ENCODE measurements around the gene ADAMTSL3. TPM values are rescaled to one million over a fixed set of nuclear protein-coding genes. Genes with fewer than 3 reads are reported as not detected.

ADAMTSL3 gene
- total RNA-seq, 1 experiment from 2014 or later, result 0.07 TPM

DNA sequence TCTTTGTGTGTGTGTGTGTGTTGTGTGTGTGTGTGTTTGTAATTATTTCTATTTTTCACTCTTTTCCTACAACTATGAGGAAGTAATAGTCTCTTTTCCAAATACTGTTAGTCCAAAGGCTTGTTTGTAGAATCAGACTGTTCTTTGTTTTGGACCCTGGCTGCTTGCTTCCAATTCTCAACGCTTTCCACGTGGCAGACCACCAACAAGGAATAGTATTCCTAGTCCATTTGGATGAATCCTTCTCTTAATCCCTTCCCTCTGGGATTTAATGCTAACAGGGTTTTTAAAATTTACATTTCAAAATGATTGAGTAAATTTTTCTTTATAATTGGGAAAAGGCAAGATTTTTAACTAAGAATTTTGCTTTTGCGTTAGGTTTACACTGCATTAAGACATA is 62.7 kb downstream of the ADAMTSL3 start:
- intact Hi-C loops (cut with micrococcal nuclease; ENCODE audit: unreplicated experiment), result no loop called here
- Mint-ChIP-seq H3K36me3 (ENCODE audit: insufficient read depth, unreplicated experiment) (no peaks in the 10 kb centered on the region), H3K4me1 (ENCODE audit: low read depth, unreplicated experiment) (no peaks in the 10 kb centered on the region), H3K27ac (ENCODE audit: unreplicated experiment) (no peak overlapping the region), H3K4me3 (ENCODE audit: unreplicated experiment) (no peak overlapping the region), H3K9me3 (ENCODE audit: unreplicated experiment) (no peaks in the 10 kb centered on the region), H3K27me3 (ENCODE audit: insufficient read depth, unreplicated experiment) (peaks cover 11% of the 10 kb centered on the region)
- Histone ChIP-seq H3K9me3 (no peaks in the 10 kb centered on the region), H3K27me3 (replicated peaks; ENCODE audit: control insufficient read depth, insufficient read depth, low read length) (no peaks in the 10 kb centered on the region), H3K4me3 (ENCODE audit: low read depth, low read length) (no peak overlapping the region), H3K36me3 (ENCODE audit: control insufficient read depth, insufficient read depth, low read length) (no peaks in the 10 kb centered on the region), H3K4me1 (no peaks in the 10 kb centered on the region)
- TF ChIP-seq, protein P1, sequence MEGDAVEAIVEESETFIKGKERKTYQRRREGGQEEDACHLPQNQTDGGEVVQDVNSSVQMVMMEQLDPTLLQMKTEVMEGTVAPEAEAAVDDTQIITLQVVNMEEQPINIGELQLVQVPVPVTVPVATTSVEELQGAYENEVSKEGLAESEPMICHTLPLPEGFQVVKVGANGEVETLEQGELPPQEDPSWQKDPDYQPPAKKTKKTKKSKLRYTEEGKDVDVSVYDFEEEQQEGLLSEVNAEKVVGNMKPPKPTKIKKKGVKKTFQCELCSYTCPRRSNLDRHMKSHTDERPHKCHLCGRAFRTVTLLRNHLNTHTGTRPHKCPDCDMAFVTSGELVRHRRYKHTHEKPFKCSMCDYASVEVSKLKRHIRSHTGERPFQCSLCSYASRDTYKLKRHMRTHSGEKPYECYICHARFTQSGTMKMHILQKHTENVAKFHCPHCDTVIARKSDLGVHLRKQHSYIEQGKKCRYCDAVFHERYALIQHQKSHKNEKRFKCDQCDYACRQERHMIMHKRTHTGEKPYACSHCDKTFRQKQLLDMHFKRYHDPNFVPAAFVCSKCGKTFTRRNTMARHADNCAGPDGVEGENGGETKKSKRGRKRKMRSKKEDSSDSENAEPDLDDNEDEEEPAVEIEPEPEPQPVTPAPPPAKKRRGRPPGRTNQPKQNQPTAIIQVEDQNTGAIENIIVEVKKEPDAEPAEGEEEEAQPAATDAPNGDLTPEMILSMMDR (IDR thresholded peaks at IDR 0.05; ENCODE audit: insufficient read depth in 1 of 2, low read depth in 1 of 2, low read length in 1 of 2, severe bottlenecking in 1 of 2, unreplicated experiment in 1 of 2), result no peak
- ChIA-PET POLR2A (no interaction called here), CTCF (no interaction called here)
- no TSS peak for BruUV-seq (replicated peaks)
- DNase-seq, result no peak

- intact Hi-C loops (cut with micrococcal nuclease; ENCODE audit: unreplicated experiment), result no loop called here
- ChIA-PET POLR2A (no interaction called here), CTCF (no interaction called here)
- Mint-ChIP-seq H3K27ac (ENCODE audit: unreplicated experiment) (no peak overlapping the region), H3K9me3 (ENCODE audit: unreplicated experiment) (no peaks in the 10 kb centered on the region), H3K4me1 (ENCODE audit: low read depth, unreplicated experiment) (no peaks in the 10 kb centered on the region), H3K36me3 (ENCODE audit: insufficient read depth, unreplicated experiment) (no peaks in the 10 kb centered on the region), H3K27me3 (ENCODE audit: insufficient read depth, unreplicated experiment) (peaks cover 11% of the 10 kb centered on the region), H3K4me3 (ENCODE audit: unreplicated experiment) (no peak overlapping the region)
- H3K9me3 ChIP-seq, result no peaks in the 10 kb centered on the region
- TF ChIP-seq, protein P1 (IDR thresholded peaks at IDR 0.05; ENCODE audit: insufficient read depth in 1 of 2, low read depth in 1 of 2, low read length in 1 of 2, severe bottlenecking in 1 of 2, unreplicated experiment in 1 of 2), result no peak
- no peaks in the 10 kb centered on the region for H3K36me3 ChIP-seq (ENCODE audit: control insufficient read depth, insufficient read depth, low read length)
- BruUV-seq (replicated peaks), result no TSS peak
- H3K4me3 ChIP-seq (ENCODE audit: low read depth, low read length), result no peak overlapping the region
- H3K27me3 ChIP-seq (replicated peaks; ENCODE audit: control insufficient read depth, insufficient read depth, low read length), result no peaks in the 10 kb centered on the region
- no peak for DNase-seq
- H3K4me1 ChIP-seq, result no peaks in the 10 kb centered on the region
Measured at GRCh38 chr15:83717010-83717409, 63.1 kb downstream of the ADAMTSL3 start.

- H3K9me3 Mint-ChIP-seq (ENCODE audit: unreplicated experiment), result no peaks in the 10 kb centered on the region
- no peaks in the 10 kb centered on the region for H3K4me1 Mint-ChIP-seq (ENCODE audit: low read depth, unreplicated experiment)
- no peak for DNase-seq
- TF ChIP-seq, protein P1 (IDR thresholded peaks at IDR 0.05; ENCODE audit: insufficient read depth in 1 of 2, low read depth in 1 of 2, low read length in 1 of 2, severe bottlenecking in 1 of 2, unreplicated experiment in 1 of 2), result no peak
- no peak overlapping the region for H3K4me3 ChIP-seq (ENCODE audit: low read depth, low read length)
- no peaks in the 10 kb centered on the region for H3K4me1 ChIP-seq
- intact Hi-C loops (cut with micrococcal nuclease; ENCODE audit: unreplicated experiment), result no loop called here
- no peaks in the 10 kb centered on the region for H3K36me3 ChIP-seq (ENCODE audit: control insufficient read depth, insufficient read depth, low read length)
- BruUV-seq (replicated peaks), result no TSS peak
- ChIA-PET POLR2A (no interaction called here), CTCF (no interaction called here)
- no peak overlapping the region for H3K4me3 Mint-ChIP-seq (ENCODE audit: unreplicated experiment)
- H3K9me3 ChIP-seq, result no peaks in the 10 kb centered on the region
- H3K27ac Mint-ChIP-seq (ENCODE audit: unreplicated experiment), result no peak overlapping the region
- no peaks in the 10 kb centered on the region for H3K36me3 Mint-ChIP-seq (ENCODE audit: insufficient read depth, unreplicated experiment)
- H3K27me3 ChIP-seq (replicated peaks; ENCODE audit: control insufficient read depth, insufficient read depth, low read length), result no peaks in the 10 kb centered on the region
- peaks cover 10% of the 10 kb centered on the region for H3K27me3 Mint-ChIP-seq (ENCODE audit: insufficient read depth, unreplicated experiment)
Measured at GRCh38 chr15:83720468-83720867, 66.5 kb downstream of the ADAMTSL3 start.

All from Caco-2 (cell line).